ENCODE measurements around the gene AFF2.
A peak's percentile ranks its signal among the peaks of the same experiment; 100 is the strongest.

AFF2 gene

GRCh38 chrX:148500423-148501385, at the start of gene AFF2:
AFF2 (plus strand) TSS chrX:148500617; CDS start chrX:148501098, 481 bp downstream.
- Mint-ChIP-seq H3K4me1 (peaks cover 23% of the 10 kb centered on the region), H3K27ac (no peak within 1 kb of the TSS), H3K36me3 (ENCODE audit: low read depth) (no peaks in the 10 kb centered on the region), H3K27me3 (peaks cover 2% of the 10 kb centered on the region), H3K4me3 (peak within 1 kb of the TSS; percentile 78), H3K9me3 (no peaks in the 10 kb centered on the region)
- ATAC-seq (peak; percentile 57), DNase-seq (peak; percentile 41)

GRCh38 chrX:148457279-148457678, 43.1 kb upstream of the AFF2 start:
- ATAC-seq = no peak
- Mint-ChIP-seq H3K4me1 (peaks cover 4% of the 10 kb centered on the region), H3K9me3 (no peaks in the 10 kb centered on the region), H3K27ac (no peak overlapping the region), H3K36me3 (ENCODE audit: low read depth) (no peaks in the 10 kb centered on the region), H3K4me3 (no peak overlapping the region), H3K27me3 (no peaks in the 10 kb centered on the region)
- DNase-seq = no peak

- ATAC-seq = no peak
- no peak overlapping the region for H3K27ac Mint-ChIP-seq
Measured at GRCh38 chrX:148459343-148459742, 41.1 kb upstream of the AFF2 start.

GRCh38 chrX:148466292-148466691, 34.1 kb upstream of the AFF2 start:
- Mint-ChIP-seq H3K4me1 (peaks cover 10% of the 10 kb centered on the region), H3K27me3 (no peaks in the 10 kb centered on the region), H3K27ac (peak overlapping the region; percentile 5), H3K36me3 (ENCODE audit: low read depth) (peaks cover 3% of the 10 kb centered on the region), H3K4me3 (no peak overlapping the region), H3K9me3 (no peaks in the 10 kb centered on the region)
- DNase-seq (no peak), ATAC-seq (peak; percentile 90)

More at GRCh38 chrX:148459343-148459742, 41.1 kb upstream of the AFF2 start:
- no peaks in the 10 kb centered on the region for H3K9me3 Mint-ChIP-seq
- H3K4me1 Mint-ChIP-seq = peaks cover 4% of the 10 kb centered on the region
- no peak overlapping the region for H3K4me3 Mint-ChIP-seq
- no peaks in the 10 kb centered on the region for H3K27me3 Mint-ChIP-seq
- no peaks in the 10 kb centered on the region for H3K36me3 Mint-ChIP-seq (ENCODE audit: low read depth)
- DNase-seq = no peak

GRCh38 chrX:148470324-148470723, 30.1 kb upstream of the AFF2 start:
- H3K4me1 Mint-ChIP-seq = peaks cover 10% of the 10 kb centered on the region
- H3K36me3 Mint-ChIP-seq (ENCODE audit: low read depth) = peaks cover 3% of the 10 kb centered on the region
- no peak overlapping the region for H3K27ac Mint-ChIP-seq
- no peak for ATAC-seq
- no peaks in the 10 kb centered on the region for H3K27me3 Mint-ChIP-seq
- H3K4me3 Mint-ChIP-seq = no peak overlapping the region
- no peaks in the 10 kb centered on the region for H3K9me3 Mint-ChIP-seq
- DNase-seq = no peak

GRCh38 chrX:148474030-148474429, 26.4 kb upstream of the AFF2 start:
- H3K9me3 Mint-ChIP-seq = no peaks in the 10 kb centered on the region
- ATAC-seq (no peak), DNase-seq (no peak)

GRCh38 chrX:148492057-148492456, 8.4 kb upstream of the AFF2 start:
- peaks cover 4% of the 10 kb centered on the region for H3K4me1 Mint-ChIP-seq
- no peak overlapping the region for H3K27ac Mint-ChIP-seq
- no peaks in the 10 kb centered on the region for H3K27me3 Mint-ChIP-seq
- H3K36me3 Mint-ChIP-seq (ENCODE audit: low read depth) = no peaks in the 10 kb centered on the region
- H3K4me3 Mint-ChIP-seq = no peak overlapping the region
- DNase-seq (no peak), ATAC-seq (no peak)
- no peaks in the 10 kb centered on the region for H3K9me3 Mint-ChIP-seq

More at GRCh38 chrX:148474030-148474429, 26.4 kb upstream of the AFF2 start:
- Mint-ChIP-seq H3K27me3 (no peaks in the 10 kb centered on the region), H3K4me3 (no peak overlapping the region), H3K4me1 (no peaks in the 10 kb centered on the region), H3K27ac (no peak overlapping the region), H3K36me3 (ENCODE audit: low read depth) (no peaks in the 10 kb centered on the region)

- Mint-ChIP-seq H3K4me1 (peaks cover 22% of the 10 kb centered on the region), H3K27ac (no peak overlapping the region), H3K36me3 (ENCODE audit: low read depth) (no peaks in the 10 kb centered on the region), H3K9me3 (no peaks in the 10 kb centered on the region), H3K27me3 (no peaks in the 10 kb centered on the region), H3K4me3 (no peak overlapping the region)
- ATAC-seq (no peak), DNase-seq (no peak)
Measured at GRCh38 chrX:148495176-148495575, 5.2 kb upstream of the AFF2 start.

- H3K9me3 Mint-ChIP-seq = no peaks in the 10 kb centered on the region
- peaks cover 23% of the 10 kb centered on the region for H3K4me1 Mint-ChIP-seq
- H3K27me3 Mint-ChIP-seq = peaks cover 1% of the 10 kb centered on the region
- H3K4me3 Mint-ChIP-seq = no peak overlapping the region
- ATAC-seq (peak; percentile 29), DNase-seq (no peak)
- H3K27ac Mint-ChIP-seq = no peak overlapping the region
- H3K36me3 Mint-ChIP-seq (ENCODE audit: low read depth) = no peaks in the 10 kb centered on the region
Measured at GRCh38 chrX:148498067-148498466, 2.4 kb upstream of the AFF2 start.

- no peak for DNase-seq
Measured at GRCh38 chrX:148499638-148500422, 587 bp upstream of the AFF2 start.

GRCh38 chrX:148501386-148502066, 1.1 kb downstream of the AFF2 start:
- peak; percentile 27 for ATAC-seq
- peak; percentile 12 for DNase-seq

More at GRCh38 chrX:148499638-148500422, 587 bp upstream of the AFF2 start:
- Mint-ChIP-seq H3K27ac (no peak overlapping the region), H3K4me3 (peak overlapping the region; percentile 17), H3K9me3 (no peaks in the 10 kb centered on the region), H3K27me3 (peaks cover 2% of the 10 kb centered on the region), H3K36me3 (ENCODE audit: low read depth) (no peaks in the 10 kb centered on the region), H3K4me1 (peaks cover 23% of the 10 kb centered on the region)
- no peak for ATAC-seq

GRCh38 chrX:148504506-148504905, 4.1 kb downstream of the AFF2 start:
- Mint-ChIP-seq H3K9me3 (no peaks in the 10 kb centered on the region), H3K4me3 (no peak overlapping the region), H3K4me1 (peaks cover 5% of the 10 kb centered on the region), H3K36me3 (ENCODE audit: low read depth) (no peaks in the 10 kb centered on the region), H3K27me3 (peaks cover 2% of the 10 kb centered on the region), H3K27ac (no peak overlapping the region)
- DNase-seq (no peak), ATAC-seq (no peak)

More at GRCh38 chrX:148501386-148502066, 1.1 kb downstream of the AFF2 start:
- Mint-ChIP-seq H3K4me1 (peaks cover 23% of the 10 kb centered on the region), H3K27ac (no peak overlapping the region), H3K4me3 (peak overlapping the region; percentile 78), H3K27me3 (peaks cover 2% of the 10 kb centered on the region), H3K9me3 (no peaks in the 10 kb centered on the region), H3K36me3 (ENCODE audit: low read depth) (no peaks in the 10 kb centered on the region)

GRCh38 chrX:148507418-148507817, 7.0 kb downstream of the AFF2 start:
- ATAC-seq = no peak
- H3K9me3 Mint-ChIP-seq = no peaks in the 10 kb centered on the region
- no peak for DNase-seq
- H3K4me1 Mint-ChIP-seq = no peaks in the 10 kb centered on the region
- H3K4me3 Mint-ChIP-seq = no peak overlapping the region
- H3K27me3 Mint-ChIP-seq = peaks cover 2% of the 10 kb centered on the region
- H3K27ac Mint-ChIP-seq = no peak overlapping the region
- no peaks in the 10 kb centered on the region for H3K36me3 Mint-ChIP-seq (ENCODE audit: low read depth)

- H3K27ac Mint-ChIP-seq = no peak overlapping the region
- ATAC-seq = no peak
- H3K4me1 Mint-ChIP-seq = no peaks in the 10 kb centered on the region
- H3K9me3 Mint-ChIP-seq = no peaks in the 10 kb centered on the region
- no peak overlapping the region for H3K4me3 Mint-ChIP-seq
- DNase-seq = no peak
- H3K27me3 Mint-ChIP-seq = no peaks in the 10 kb centered on the region
- H3K36me3 Mint-ChIP-seq (ENCODE audit: low read depth) = no peaks in the 10 kb centered on the region
Measured at GRCh38 chrX:148512453-148512852, 12.0 kb downstream of the AFF2 start.

Data from activated naive CD8-positive, alpha-beta T cell treated with anti-CD3 and anti-CD28 coated beads, Interleukin-2, amount 50 U/mL, for 24 hours (primary cell).